ENCODE measurements around the gene C5.
"Not testable (repeated sequence)": the region's sequence is repeated elsewhere in the genome, so short reads cannot be mapped to it uniquely, and the experiment has no call there.

Gene C5

GRCh38 chr9:121050128-121050988, at the start of gene C5:
C5 (minus strand) TSS chr9:121050275; CDS start chr9:121050246, 29 bp downstream.
- peak; percentile 6 for DNase-seq

GRCh38 chr9:121098567-121099198, 48.6 kb upstream of the C5 start:
- DNase-seq, result no peak

DNA sequence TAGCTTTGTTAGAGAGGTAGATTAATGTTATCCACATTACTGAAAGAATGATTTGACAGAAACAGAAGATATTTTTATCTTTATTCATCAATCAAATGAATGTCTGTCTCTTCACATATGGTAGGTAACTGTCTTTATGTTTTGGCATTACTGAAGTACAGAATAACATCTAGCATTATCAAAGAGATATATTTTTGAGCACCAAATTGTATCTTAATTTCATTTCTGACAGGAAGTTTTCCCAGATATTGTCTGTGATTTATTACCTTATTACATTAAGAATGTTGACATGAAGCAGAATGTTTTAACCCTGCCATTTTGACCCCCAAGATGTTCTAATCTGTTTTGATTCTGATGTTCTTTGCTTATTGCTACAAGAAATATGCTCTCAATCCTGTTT, 45.0 kb upstream of the C5 start:
- DNase-seq, result no peak

GRCh38 chr9:121090743-121091142, 40.7 kb upstream of the C5 start:
- not testable (repeated sequence) for DNase-seq

DNA sequence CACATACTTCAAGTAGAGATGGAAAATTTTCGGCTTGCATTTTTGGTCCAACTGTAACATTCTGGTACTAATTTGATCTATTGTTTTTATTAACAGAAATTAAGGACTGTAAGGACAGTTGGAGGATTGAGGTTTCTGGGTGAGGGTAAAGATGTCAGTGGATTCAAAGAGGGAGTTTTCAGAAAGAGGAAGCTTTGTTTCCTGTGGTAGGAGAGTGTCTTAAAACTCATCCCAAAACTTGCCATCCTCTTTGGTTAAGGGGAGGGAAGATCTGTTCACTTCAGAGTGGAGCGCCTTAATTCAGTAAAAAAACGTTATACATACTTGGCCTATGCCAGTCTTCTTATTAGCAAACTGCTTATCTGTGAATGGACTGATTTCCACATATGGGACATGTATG, 38.5 kb upstream of the C5 start:
- DNase-seq, result no peak

GRCh38 chr9:121085661-121086060, 35.6 kb upstream of the C5 start:
- DNase-seq, result no peak

DNA sequence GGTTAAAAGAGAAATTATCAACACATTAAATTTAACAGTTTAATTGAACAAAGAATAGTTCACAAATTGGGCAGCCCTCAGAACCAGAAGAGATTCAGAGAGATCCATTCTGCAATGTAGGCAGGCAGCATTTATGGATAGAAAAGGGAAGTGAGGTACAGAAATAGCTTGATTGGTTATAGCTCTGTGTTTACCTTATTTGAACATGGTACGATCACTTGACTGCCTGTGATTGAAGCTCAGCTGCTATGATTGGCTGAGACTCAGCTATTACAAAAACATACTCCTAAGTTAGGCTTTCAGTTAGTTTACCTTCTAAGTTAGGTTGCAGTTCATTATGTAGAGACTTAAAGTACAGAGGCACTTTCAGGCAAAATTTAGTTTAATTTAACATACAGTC, 32.0 kb upstream of the C5 start:
- no peak for DNase-seq

DNA sequence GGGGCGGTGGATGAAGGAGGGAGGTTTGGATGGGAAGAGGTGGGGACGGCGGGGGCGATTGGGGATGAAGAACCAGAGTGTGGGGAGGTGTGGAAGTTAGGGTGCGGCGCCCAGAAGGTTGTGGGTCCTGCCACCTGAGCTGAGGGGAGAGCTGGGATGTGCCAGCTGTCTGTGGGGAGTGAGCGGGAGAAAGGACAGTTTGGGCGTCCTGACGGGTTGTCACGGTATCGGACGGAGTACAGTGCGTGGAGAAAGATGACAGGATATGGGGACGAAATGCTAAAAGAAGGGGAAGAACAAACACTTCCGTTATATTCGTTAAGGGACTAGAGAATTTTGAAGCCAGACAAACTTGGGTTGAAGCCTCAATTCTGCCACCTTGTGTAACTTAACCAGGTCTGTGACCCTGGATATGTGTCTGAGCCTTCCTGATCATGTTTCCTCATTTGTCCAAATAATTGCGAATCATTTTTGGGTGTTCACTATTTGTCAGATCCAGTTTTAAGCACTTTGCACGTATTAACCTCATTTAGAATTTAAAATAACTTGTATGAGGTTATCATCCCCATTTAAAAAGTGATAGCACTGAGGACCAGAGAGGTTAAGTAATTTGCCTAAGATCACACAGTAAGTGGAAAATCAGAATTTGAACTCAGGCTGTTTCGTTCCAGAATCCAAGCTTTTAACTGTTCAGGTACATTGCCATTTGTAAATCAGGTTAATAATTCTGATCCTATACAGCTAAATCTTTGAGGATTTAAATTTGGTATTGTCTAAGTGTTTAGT, 25.4 kb upstream of the C5 start:
- peak; percentile 38 for DNase-seq

DNA sequence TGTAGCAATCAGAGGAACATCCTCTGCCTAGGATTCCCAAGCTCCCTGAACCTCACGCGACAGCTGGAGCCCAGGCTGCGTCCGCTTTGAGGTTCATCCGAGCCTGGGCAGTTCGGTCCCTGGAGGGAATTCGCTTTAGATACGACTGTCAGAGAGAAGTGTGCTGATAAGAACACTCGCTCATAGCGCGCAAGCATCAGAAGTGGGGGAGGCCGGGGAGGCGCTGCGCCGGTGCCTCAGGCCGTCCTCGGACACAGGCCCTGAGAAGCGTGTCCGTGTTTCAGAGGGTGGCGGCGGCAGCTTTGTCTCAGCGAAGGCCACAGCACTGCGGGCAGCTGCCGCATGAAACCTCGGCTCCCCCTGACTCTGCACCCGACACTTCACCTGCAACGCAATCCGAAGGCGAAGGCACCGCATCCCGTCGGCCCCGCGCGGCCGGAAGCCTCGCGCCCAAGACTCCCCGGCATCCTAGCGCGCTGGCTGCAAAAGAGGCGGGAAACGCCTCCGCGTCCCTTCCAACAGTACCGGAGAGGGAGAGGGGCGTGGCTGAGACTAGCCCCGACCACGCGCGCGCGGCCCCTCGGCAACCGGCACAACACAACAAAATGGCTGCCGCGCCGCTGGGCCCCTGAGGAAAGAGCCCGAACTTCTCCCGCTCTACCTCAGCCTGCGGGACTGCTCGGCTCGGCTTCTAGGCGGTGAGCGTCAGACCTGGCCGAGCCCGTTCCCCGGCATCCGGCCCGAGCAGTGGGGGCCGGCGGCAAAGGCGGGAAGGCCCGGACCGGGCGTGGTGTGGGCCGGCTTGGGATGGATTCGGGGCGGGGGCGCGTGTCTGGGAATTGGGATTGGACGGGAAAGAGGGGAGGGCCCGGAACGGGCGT, 24.5 kb upstream of the C5 start, which contains the start of gene CNTRL:
CNTRL (plus strand) TSS at position 586 of the 881 bp plus-strand sequence. CDS start 13,372 bp downstream, outside the sequence.
- DNase-seq, result peak; percentile 83

GRCh38 chr9:121073038-121073437, 23.0 kb upstream of the C5 start:
- DNase-seq, result no peak

DNA sequence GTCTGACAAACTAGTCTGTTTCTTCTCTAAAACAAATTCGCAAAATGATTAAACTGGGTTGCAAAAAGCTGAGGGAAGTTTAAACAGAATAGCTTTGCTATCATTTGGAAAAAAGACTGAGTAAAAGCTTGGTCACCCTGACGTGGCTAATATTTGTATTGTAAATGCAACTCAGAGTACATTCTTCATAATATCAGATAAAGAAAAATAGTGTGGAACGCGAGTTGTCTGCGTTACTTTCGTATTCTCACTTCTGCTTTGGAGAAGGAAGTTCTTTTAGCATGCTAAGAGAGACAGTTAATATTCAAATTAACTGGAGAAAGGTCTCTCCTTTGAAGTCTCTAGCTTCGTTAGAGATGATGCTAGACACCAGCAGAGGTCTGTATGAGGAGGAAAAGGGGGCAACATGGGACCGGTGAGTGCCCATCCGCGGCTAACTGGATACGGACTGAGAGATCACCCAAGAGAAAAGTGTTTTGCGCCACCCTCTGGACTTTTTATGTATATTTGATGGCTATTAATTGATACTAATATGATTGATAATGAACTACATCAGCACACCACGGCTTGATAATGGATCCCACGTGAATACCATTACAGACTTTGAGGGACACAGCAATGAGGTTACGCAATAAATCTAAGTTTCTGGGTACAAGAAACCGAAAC, 21.8 kb upstream of the C5 start:
- no peak for DNase-seq

DNA sequence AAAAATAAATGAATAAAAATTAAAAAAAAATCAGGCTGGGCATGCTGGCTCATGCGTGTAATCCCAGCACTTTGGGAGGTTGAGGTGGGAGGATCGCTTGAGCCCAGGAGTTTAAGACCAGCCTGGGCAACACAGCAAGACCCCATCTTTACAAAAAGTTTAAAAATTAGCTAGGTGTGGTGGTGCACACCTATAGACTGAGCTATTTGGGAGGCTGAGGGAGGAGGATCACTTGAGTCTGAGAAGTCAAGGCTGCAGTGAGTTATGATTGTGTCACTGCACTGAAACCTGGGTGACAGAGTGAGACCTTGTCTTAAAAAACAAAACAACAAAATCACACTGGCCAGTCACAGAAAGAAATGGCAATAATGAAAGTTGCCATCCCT, 21.3 kb upstream of the C5 start:
- no peak for DNase-seq

DNA sequence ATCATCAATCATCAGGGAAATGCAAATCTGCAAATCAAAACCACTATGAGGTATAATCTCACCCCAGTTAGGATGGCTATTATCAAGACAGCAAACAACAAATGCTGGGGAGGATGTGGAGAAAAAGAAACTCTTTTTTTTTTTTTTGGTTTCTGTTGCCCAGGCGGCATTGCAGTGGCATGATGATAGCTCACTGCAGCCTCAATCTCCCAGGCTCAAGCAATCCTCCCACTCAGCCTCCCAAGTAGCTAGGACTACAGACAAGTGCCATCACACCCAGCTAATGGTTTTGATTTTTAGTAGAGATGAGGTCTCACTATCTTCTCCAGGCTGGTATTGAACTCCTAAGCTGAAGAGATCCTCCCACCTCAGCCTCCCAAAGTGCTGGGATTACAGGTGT, 19.3 kb upstream of the C5 start:
- no peak for DNase-seq

GRCh38 chr9:121067640-121068039, 17.6 kb upstream of the C5 start:
- DNase-seq, result no peak

DNA sequence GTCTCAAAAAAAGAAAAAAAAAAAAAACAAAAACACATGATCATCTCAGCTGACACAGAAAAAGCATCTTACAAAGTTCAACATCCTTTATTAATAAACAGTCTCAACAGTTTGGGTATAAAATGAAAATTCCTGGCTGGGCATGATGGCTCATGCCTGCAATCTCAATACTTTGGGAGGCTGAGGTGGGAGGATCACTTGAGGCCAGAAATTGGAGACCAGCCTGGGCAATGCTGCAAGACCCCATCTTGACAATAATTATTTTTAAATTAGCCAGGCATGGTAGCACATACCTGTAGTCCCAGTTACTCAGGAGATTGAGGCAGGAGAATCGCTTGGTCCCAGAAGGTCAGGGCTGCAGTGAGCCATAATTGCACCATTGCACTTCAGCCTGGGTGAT, 16.8 kb upstream of the C5 start:
- no peak for DNase-seq

GRCh38 chr9:121059998-121060636, 10.0 kb upstream of the C5 start:
- peak; percentile 75 for DNase-seq

DNA sequence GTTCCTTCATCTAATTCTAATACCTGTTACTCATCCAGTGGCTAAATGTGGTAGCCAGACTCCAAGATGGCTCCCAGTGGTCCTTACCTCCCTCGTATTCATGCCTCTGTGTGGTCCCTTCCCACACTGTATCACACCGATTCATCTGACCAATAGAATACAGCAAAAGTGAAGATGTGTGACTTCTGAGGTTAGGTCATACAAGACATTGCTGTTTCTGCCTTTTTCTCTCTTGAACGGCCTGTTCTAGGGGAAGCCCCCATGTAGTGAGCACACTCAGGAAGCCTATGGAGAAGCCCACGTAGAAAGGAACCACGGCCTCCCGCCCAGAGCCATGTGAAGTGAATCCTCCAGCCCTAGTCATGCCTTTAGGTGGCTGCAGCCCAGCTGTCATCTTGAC, 9.4 kb upstream of the C5 start:
- DNase-seq, result no peak

DNA sequence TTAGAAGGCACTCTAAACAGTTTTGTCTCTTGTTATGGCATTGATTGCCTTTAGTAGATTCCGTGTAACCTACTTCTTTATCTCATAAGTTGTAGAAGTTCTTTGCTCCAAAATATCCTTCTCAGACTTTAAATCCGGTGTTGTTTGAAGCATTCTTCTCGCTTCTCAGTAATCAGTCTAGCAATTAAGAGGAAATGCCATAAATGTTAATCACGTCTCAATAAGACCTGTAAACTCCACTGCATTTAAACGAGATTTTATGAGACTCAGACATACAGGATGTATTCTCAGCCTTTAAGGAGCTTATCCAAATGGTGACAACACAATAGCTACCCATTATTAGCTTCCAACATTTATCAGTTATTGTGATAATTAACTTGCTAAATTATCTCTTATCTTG, 7.7 kb upstream of the C5 start:
- no peak for DNase-seq

DNA sequence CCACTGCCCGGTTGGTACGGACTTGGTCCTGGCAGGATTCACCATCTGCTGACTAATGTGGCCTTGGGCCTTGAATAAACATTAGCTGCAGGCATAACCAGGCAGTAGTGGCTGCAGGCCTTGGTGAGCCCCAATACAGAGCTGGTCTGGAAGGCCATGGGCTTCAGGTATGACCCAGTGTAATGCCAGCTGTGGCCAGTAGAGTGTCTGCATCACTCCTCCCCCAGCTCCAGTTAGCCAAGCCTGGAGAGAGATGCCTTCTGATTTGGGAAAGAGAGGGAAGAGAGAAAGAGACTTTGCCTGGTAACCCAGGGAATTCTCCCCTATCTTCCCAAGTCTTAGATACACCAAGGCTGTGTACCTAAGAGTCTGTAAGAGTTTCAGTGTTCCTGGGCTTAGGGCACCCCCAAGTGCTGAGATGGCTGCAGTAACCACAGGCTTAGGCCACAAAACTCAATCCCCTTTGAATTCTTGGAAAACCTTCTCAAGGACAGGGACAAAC, 5.6 kb upstream of the C5 start:
- no peak for DNase-seq

GRCh38 chr9:121053544-121053943, 3.5 kb upstream of the C5 start:
- no peak for DNase-seq

GRCh38 chr9:121048618-121049017, 1.5 kb downstream of the C5 start:
- DNase-seq, result no peak
